Lower lobe of right lung (tissue), 2 donors: ENCODE results near the gene NT5C2. TPM values are rescaled to one million over a fixed set of nuclear protein-coding genes. Genes with fewer than 3 reads are reported as not detected.
A peak's percentile ranks its signal among the peaks of the same experiment; 100 is the strongest.
"Not testable (repeated sequence)": the region's sequence is repeated elsewhere in the genome, so short reads cannot be mapped to it uniquely, and the experiment has no call there.

Experiments used
- ATAC-seq, 2 donors: fragments of 200-7000 bp; cut with Tn5 transposase; one replicate each; pipeline ENCODE4 v1.9.1; 2020 to 2022; ENCODE audit warnings: mild to moderate bottlenecking in 2 of 2, moderate library complexity in 2 of 2
- DNase-seq: peaks from one replicate; pipeline ENCODE4 v3.0.0-alpha.2; 2020
- H3K27ac ChIP-seq: fragments of 200-600 bp; one replicate; pipeline ENCODE4 v1.8.0; 2022
- H3K27me3 ChIP-seq: fragments of 200-600 bp; one replicate; pipeline ENCODE4 v1.8.0; 2022; ENCODE audit warnings: low read depth
- H3K36me3 ChIP-seq: fragments of 200-600 bp; one replicate; pipeline ENCODE4 v1.8.0; 2022; ENCODE audit warnings: mild to moderate bottlenecking
- H3K4me1 ChIP-seq: fragments of 200-600 bp; one replicate; pipeline ENCODE4 v1.8.0; 2022
- H3K4me3 ChIP-seq: fragments of 200-600 bp; one replicate; pipeline ENCODE4 v1.8.0; 2022; ENCODE audit warnings: mild to moderate bottlenecking
- H3K9me3 ChIP-seq: fragments of 200-600 bp; one replicate; pipeline ENCODE4 v1.8.0; 2022
- intact Hi-C: fragments of 100-400 bp; cut with DNase I; formaldehyde crosslinking; loops from one replicate; pipeline ENCODE4 v1.11.0; 2022
- total RNA-seq: library from RNA; stranded (reverse); fragmentation: NEBNext Ultra II Directional; extraction: Animal tissue kit (Norgen Biotek cat#: 25700); gene quantifications from one replicate; pipeline ENCODE4 v1.2.1, GENCODE V29; 2021
- TF ChIP-seq, protein P1 (sequence below): fragments of 200-600 bp; IDR thresholded peaks from one replicate; pipeline ENCODE4 v1.8.0; 2022; ENCODE audit warnings: antibody characterized with exemption, mild to moderate bottlenecking
- donor health status: DM: no; HTN: yes; CAD: no; lungs with severe emphysema.

NT5C2 gene
- total RNA-seq, 1 donor from 2014 or later: 105 TPM

GRCh38 chr10:103192089-103192450 lies 1.0 kb downstream of the NT5C2 start:
- TF ChIP-seq, protein P1, sequence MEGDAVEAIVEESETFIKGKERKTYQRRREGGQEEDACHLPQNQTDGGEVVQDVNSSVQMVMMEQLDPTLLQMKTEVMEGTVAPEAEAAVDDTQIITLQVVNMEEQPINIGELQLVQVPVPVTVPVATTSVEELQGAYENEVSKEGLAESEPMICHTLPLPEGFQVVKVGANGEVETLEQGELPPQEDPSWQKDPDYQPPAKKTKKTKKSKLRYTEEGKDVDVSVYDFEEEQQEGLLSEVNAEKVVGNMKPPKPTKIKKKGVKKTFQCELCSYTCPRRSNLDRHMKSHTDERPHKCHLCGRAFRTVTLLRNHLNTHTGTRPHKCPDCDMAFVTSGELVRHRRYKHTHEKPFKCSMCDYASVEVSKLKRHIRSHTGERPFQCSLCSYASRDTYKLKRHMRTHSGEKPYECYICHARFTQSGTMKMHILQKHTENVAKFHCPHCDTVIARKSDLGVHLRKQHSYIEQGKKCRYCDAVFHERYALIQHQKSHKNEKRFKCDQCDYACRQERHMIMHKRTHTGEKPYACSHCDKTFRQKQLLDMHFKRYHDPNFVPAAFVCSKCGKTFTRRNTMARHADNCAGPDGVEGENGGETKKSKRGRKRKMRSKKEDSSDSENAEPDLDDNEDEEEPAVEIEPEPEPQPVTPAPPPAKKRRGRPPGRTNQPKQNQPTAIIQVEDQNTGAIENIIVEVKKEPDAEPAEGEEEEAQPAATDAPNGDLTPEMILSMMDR: no peak
- ATAC-seq: peak in 1 of 2 donors; percentile 30
- Histone ChIP-seq H3K9me3 (no peaks in the 10 kb centered on the region), H3K27ac (peak overlapping the region; percentile 98), H3K4me3 (peak overlapping the region; percentile 79), H3K36me3 (peaks cover 6% of the 10 kb centered on the region), H3K4me1 (peaks cover 67% of the 10 kb centered on the region), H3K27me3 (no peaks in the 10 kb centered on the region)
- DNase-seq: no peak
- intact Hi-C loops: no loop called here

DNA sequence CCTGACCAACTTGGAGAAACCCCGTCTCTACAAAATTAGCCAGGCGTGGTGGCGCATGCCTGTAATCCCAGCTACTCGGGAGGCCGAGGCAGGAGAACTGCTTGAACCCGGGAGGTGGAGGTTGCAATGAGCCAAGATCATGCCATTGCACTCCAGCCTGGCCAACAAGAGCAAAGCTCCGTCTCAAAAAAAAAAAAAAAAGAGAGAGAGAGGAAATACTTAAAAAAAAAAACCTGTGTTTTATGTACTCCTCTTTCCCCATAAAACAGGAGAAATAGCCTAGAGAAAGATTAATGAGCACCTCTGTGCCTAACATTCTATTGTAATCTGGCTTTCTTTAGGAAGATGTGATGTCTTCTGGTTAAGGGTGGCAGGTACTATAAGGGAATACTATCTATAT lies 1.9 kb downstream of the NT5C2 start:
- intact Hi-C loops, H3K27me3 ChIP-seq, ATAC-seq, DNase-seq, H3K9me3 ChIP-seq, H3K27ac ChIP-seq: not testable (repeated sequence)
- Histone ChIP-seq H3K36me3 (peaks cover 15% of the 10 kb centered on the region), H3K4me3 (peak overlapping the region; percentile 79), H3K4me1 (peaks cover 67% of the 10 kb centered on the region)

DNA sequence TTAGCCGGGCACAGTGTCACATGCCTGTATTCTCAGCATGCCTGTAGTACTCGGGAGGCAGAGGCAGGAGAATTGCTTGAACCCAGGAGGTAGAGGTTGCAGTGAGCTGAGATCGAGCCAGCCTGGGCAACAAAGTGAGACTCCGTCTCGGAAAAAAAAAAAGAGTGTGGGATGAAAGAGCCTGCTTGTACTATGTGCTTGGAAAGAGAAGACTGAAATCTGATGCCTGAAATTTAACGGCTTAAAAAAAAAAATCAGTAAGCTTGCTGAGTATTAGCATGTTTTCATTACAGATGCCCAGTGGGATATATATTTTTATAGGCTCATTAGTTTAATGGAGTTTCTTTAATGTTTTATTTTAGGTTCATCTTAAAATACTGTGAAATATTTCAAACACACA lies 4.2 kb downstream of the NT5C2 start:
- H3K4me1 ChIP-seq: peaks cover 84% of the 10 kb centered on the region
- ATAC-seq: no peak
- no peak overlapping the region for H3K4me3 ChIP-seq
- no peak overlapping the region for H3K27ac ChIP-seq
- no peak for DNase-seq
- intact Hi-C loops: no loop called here
- no peaks in the 10 kb centered on the region for H3K9me3 ChIP-seq
- H3K36me3 ChIP-seq: peaks cover 23% of the 10 kb centered on the region
- no peaks in the 10 kb centered on the region for H3K27me3 ChIP-seq
- TF ChIP-seq, protein P1: no peak

- ATAC-seq: peak; percentile 40 to 41
- H3K27ac ChIP-seq: peak overlapping the region; percentile 14
Observed at GRCh38 chr10:103186128-103186527, 6.9 kb downstream of the NT5C2 start.

DNA sequence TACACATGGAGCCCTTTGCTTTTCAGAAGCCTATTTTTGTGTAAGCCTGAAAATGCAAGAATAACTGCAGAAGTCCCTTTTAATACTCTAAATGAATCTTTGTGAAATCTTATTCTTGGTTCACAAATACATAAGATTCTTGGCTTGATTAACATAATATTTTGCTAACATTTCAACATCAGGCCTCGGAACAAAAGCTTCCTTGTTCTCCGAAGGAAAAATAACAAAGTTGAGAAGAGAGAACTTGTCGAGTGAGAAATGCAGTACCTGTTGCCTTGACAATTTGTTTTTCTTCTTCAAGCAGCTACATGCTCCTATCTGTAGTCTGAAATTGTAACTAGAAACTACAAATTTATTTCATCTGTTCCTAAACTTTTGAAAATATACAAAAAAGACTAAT lies 8.5 kb downstream of the NT5C2 start:
- H3K4me1 ChIP-seq: peaks cover 78% of the 10 kb centered on the region
- H3K27ac ChIP-seq: peak overlapping the region; percentile 32
- ATAC-seq: peak in 1 of 2 donors; percentile 37
- no peaks in the 10 kb centered on the region for H3K9me3 ChIP-seq
- TF ChIP-seq, protein P1: no peak
- no peak overlapping the region for H3K4me3 ChIP-seq
- H3K36me3 ChIP-seq: peaks cover 42% of the 10 kb centered on the region
- intact Hi-C loops: no loop called here
- H3K27me3 ChIP-seq: no peaks in the 10 kb centered on the region
- DNase-seq: no peak

More at GRCh38 chr10:103186128-103186527, 6.9 kb downstream of the NT5C2 start:
- peaks cover 27% of the 10 kb centered on the region for H3K36me3 ChIP-seq
- H3K4me3 ChIP-seq: no peak overlapping the region
- no peaks in the 10 kb centered on the region for H3K27me3 ChIP-seq
- H3K4me1 ChIP-seq: peaks cover 90% of the 10 kb centered on the region
- no peak for DNase-seq
- no peaks in the 10 kb centered on the region for H3K9me3 ChIP-seq
- intact Hi-C loops: no loop called here
- TF ChIP-seq, protein P1: no peak

GRCh38 chr10:103183991-103184451 lies 9.1 kb downstream of the NT5C2 start:
- Histone ChIP-seq H3K36me3 (peaks cover 48% of the 10 kb centered on the region), H3K27ac (peak overlapping the region; percentile 32), H3K4me1 (peaks cover 72% of the 10 kb centered on the region)
- intact Hi-C loops, H3K4me3 ChIP-seq, H3K9me3 ChIP-seq, H3K27me3 ChIP-seq: not testable (repeated sequence)
- peak; percentile 60 for DNase-seq
- peak; percentile 72 to 74 for ATAC-seq

- no peaks in the 10 kb centered on the region for H3K9me3 ChIP-seq
- no peak overlapping the region for H3K4me3 ChIP-seq
- peaks cover 59% of the 10 kb centered on the region for H3K36me3 ChIP-seq
- no peaks in the 10 kb centered on the region for H3K27me3 ChIP-seq
- peak; percentile 21 to 52 for ATAC-seq
- peaks cover 51% of the 10 kb centered on the region for H3K4me1 ChIP-seq
- TF ChIP-seq, protein P1: no peak
- no peak overlapping the region for H3K27ac ChIP-seq
- intact Hi-C loops: no loop called here
- DNase-seq: no peak
Observed at GRCh38 chr10:103181244-103181643, 11.8 kb downstream of the NT5C2 start.
